Breast epithelium (tissue), 4 donors: Measurements from ENCODE around the gene ARHGEF17. TPM values are rescaled to one million over a fixed set of nuclear protein-coding genes. Genes with fewer than 3 reads are reported as not detected.

Experiments used
- DNase-seq, 2 donors: peaks; one replicate each; pipeline ENCODE4 v3.0.0-alpha.2; 2019; ENCODE audit warnings: low spot score in 2 of 2
- H3K27ac ChIP-seq, 2 donors: fragments of 200-600 bp; sonication (generic) in 1 of 2; one replicate each; pipeline ENCODE4 v1.5.1; 2016 to 2019; ENCODE audit warnings: mild to moderate bottlenecking in 1 of 2
- H3K27me3 ChIP-seq, 2 donors: fragments of 200-600 bp; sonication (generic) in 1 of 2; one replicate each; pipeline versions ENCODE4 v1.5.1 to v1.6.0; 2017 to 2019; ENCODE audit warnings: control low read depth in 1 of 2, mild to moderate bottlenecking in 1 of 2
- H3K36me3 ChIP-seq: fragments of 200-600 bp; one replicate; pipeline ENCODE4 v1.5.1; 2019
- H3K4me1 ChIP-seq, 2 donors: fragments of 200-600 bp; sonication (generic); one replicate each; pipeline ENCODE4 v1.5.1; 2016 to 2019; ENCODE audit warnings: control low read depth in 1 of 2
- H3K4me3 ChIP-seq, 3 donors: fragments of 200-600 bp; sonication (generic); 1 replicate in 2 of 3; 2 replicates in 1 of 3; pipeline ENCODE4 v1.5.1; 2016 to 2019; ENCODE audit warnings: mild to moderate bottlenecking in 3 of 3, moderate library complexity in 2 of 3
- H3K9me3 ChIP-seq, 2 donors: fragments of 200-600 bp; sonication (generic) in 1 of 2; one replicate each; pipeline ENCODE4 v1.5.1; 2016 to 2019; ENCODE audit warnings: control low read depth in 1 of 2
- CTCF ChIP-seq, 3 donors: fragments of 450-650 bp; IDR thresholded peaks; one replicate each; pipeline ENCODE4 v1.5.1; 2016 to 2017; ENCODE audit warnings: antibody characterized with exemption in 3 of 3, mild to moderate bottlenecking in 3 of 3, moderate library complexity in 3 of 3
- POLR2A ChIP-seq: fragments of 450-650 bp; IDR thresholded peaks from one replicate; pipeline ENCODE4 v1.6.1; 2016; ENCODE audit warnings: antibody characterized with exemption, mild to moderate bottlenecking, moderate library complexity
- POLR2AphosphoS5 ChIP-seq, 3 donors: sonication (generic); formaldehyde crosslinking; IDR thresholded peaks; one replicate each; pipeline ENCODE4 v1.6.1; 2017; ENCODE audit warnings: antibody characterized with exemption in 3 of 3
- intact Hi-C: fragments of 100-400 bp; cut with DNase I; formaldehyde crosslinking; loops from one replicate; pipeline ENCODE4 v1.15.1; 2023; ENCODE audit warnings: low total_unique reads
- total RNA-seq, 3 donors: library from RNA; depleted of rRNA; stranded (reverse); fragments of >200 nt; gene quantifications; one replicate each; pipeline ENCODE4 v1.1.0, GENCODE V29; 2016

ARHGEF17 gene
- total RNA-seq, 3 donors from 2014 or later: 28.8 to 54.7 (median 38.2) TPM

- intact Hi-C loops: no loop called here
- Histone ChIP-seq H3K36me3 (peaks cover 6% of the 10 kb centered on the region), H3K27ac (peak overlapping the region in 1 of 2 donors; percentile 38)
These were observed 52.8 kb downstream of the ARHGEF17 start for GRCh38 chr11:73360743-73361369.

GRCh38 chr11:73361953-73362776 is 54.1 kb downstream of the ARHGEF17 start:
- Histone ChIP-seq H3K27me3 (no peaks in the 10 kb centered on the region), H3K9me3 (no peaks in the 10 kb centered on the region), H3K4me1 (no peaks in the 10 kb centered on the region), H3K27ac (no peak overlapping the region), H3K4me3 (no peak overlapping the region), H3K36me3 (peaks cover 6% of the 10 kb centered on the region)
- intact Hi-C loops: no loop called here
- no peak for TF ChIP-seq CTCF (IDR thresholded peaks at IDR 0.05)
- no peak for TF ChIP-seq POLR2A
- no peak for TF ChIP-seq POLR2AphosphoS5 (IDR thresholded peaks at IDR 0.05)
- DNase-seq: no peak

More at GRCh38 chr11:73360743-73361369, 52.8 kb downstream of the ARHGEF17 start:
- TF ChIP-seq POLR2A: no peak
- TF ChIP-seq CTCF (IDR thresholded peaks at IDR 0.05): no peak
- no peak for TF ChIP-seq POLR2AphosphoS5 (IDR thresholded peaks at IDR 0.05)
- H3K27me3 ChIP-seq: no peaks in the 10 kb centered on the region
- no peaks in the 10 kb centered on the region for H3K9me3 ChIP-seq
- H3K4me1 ChIP-seq: no peaks in the 10 kb centered on the region
- no peak overlapping the region for H3K4me3 ChIP-seq
- DNase-seq: no peak

GRCh38 chr11:73363147-73363546 is 55.1 kb downstream of the ARHGEF17 start:
- intact Hi-C loops: no loop called here
- no peak for TF ChIP-seq POLR2A
- no peak for TF ChIP-seq CTCF (IDR thresholded peaks at IDR 0.05)
- TF ChIP-seq POLR2AphosphoS5 (IDR thresholded peaks at IDR 0.05): no peak
- no peak for DNase-seq
- H3K27me3 ChIP-seq: no peaks in the 10 kb centered on the region
- H3K9me3 ChIP-seq: no peaks in the 10 kb centered on the region
- no peaks in the 10 kb centered on the region for H3K4me1 ChIP-seq
- H3K36me3 ChIP-seq: peaks cover 6% of the 10 kb centered on the region
- no peak overlapping the region for H3K27ac ChIP-seq
- no peak overlapping the region for H3K4me3 ChIP-seq

- no peaks in the 10 kb centered on the region for H3K9me3 ChIP-seq
- no peak for DNase-seq
- H3K27ac ChIP-seq: no peak overlapping the region
- intact Hi-C loops: no loop called here
- H3K36me3 ChIP-seq: peaks cover 6% of the 10 kb centered on the region
- no peaks in the 10 kb centered on the region for H3K27me3 ChIP-seq
- no peak overlapping the region for H3K4me3 ChIP-seq
- TF ChIP-seq POLR2A (no peak), CTCF (IDR thresholded peaks at IDR 0.05) (no peak), POLR2AphosphoS5 (IDR thresholded peaks at IDR 0.05) (no peak)
- no peaks in the 10 kb centered on the region for H3K4me1 ChIP-seq
These were observed 57.5 kb downstream of the ARHGEF17 start for GRCh38 chr11:73365352-73366264.
